HCT116 (cell line): Measurements from ENCODE around the gene CDON. TPM values are rescaled to one million over a fixed set of nuclear protein-coding genes. Genes with fewer than 3 reads are reported as not detected.

ENCODE experiments used
- ATAC-seq: fragments of 200-7000 bp; cut with Tn5 transposase; 2 replicates; pipeline ENCODE4 v1.9.1; 2020; ENCODE audit warnings: mild to moderate bottlenecking, moderate library complexity
- BruUV-seq: library from RNA; stranded (reverse); fragments of 400-500 nt; replicated peaks from 2 replicates; lab custom pipeline; 2021; lab: Mats Ljungman, UMichigan
- CTCF ChIA-PET: fragments of 300-600 bp; sonication (Branson Sonifier 250); formaldehyde crosslinking; loops from one replicate; lab custom pipeline; 2021; ENCODE audit warnings: antibody characterized with exemption; lab: Charles Lee
- POLR2A ChIA-PET: fragments of 300-600, 350-600 bp; sonication (Branson Sonifier 250); formaldehyde crosslinking; loops from one replicate; lab custom pipeline; 2021; ENCODE audit warnings: antibody characterized with exemption; lab: Charles Lee
- RAD21 ChIA-PET, 2 experiments: fragments of 300-600 bp; sonication (Branson Sonifier 250); formaldehyde crosslinking; loops; one replicate each; lab custom pipeline; 2023; ENCODE audit warnings: low total read pairs in 2 of 2; ENCODE audit not compliant: uncharacterized antibody in 2 of 2, unreplicated experiment in 2 of 2, low non-redundant PET in 1 of 2; lab: Charles Lee
- DNase-seq: peaks from one replicate; pipeline ENCODE4 v3.0.0-alpha.2; 2010; ENCODE audit warnings: low read depth, low spot score
- H2AFZ ChIP-seq: fragments of 200-600 bp; shearing (Covaris generic), sonication (generic); 2 replicates; pipeline ENCODE4 v1.6.1; 2017; ENCODE audit warnings: low read depth, mixed run types, mixed read lengths, antibody characterized with exemption, low read length; ENCODE audit not compliant: poor library complexity, severe bottlenecking
- H3K27ac ChIP-seq: 2 replicates; pipeline ENCODE4 v1.5.1; 2012; ENCODE audit warnings: low read depth, low read length
- H3K27me3 ChIP-seq: fragments of 200-600 bp; sonication (generic); 2 replicates; pipeline ENCODE4 v1.6.1; 2016; ENCODE audit warnings: mixed run types, low read length, mixed read lengths; ENCODE audit not compliant: insufficient read depth
- H3K36me3 ChIP-seq, 2 experiments: fragments of 200-500 bp in 1 of 2; fragments of 200-600 bp in 1 of 2; sonication (Bioruptor generic) in 1 of 2; sonication (generic) in 1 of 2; 2 replicates each; pipeline versions ENCODE4 v1.5.1 to v1.6.1; 2014 to 2016; ENCODE audit warnings: low read length in 2 of 2, inconsistent platforms in 1 of 2, mixed read lengths in 1 of 2, mixed run types in 1 of 2; ENCODE audit not compliant: insufficient read depth in 2 of 2, control insufficient read depth in 1 of 2
- H3K4me1 ChIP-seq, 2 experiments: fragments of 200-600 bp in 1 of 2; sonication (generic) in 1 of 2; 2 replicates each; pipeline versions ENCODE4 v1.5.1 to v1.6.1; 2012 to 2017; ENCODE audit warnings: low read length in 2 of 2, inconsistent platforms in 1 of 2, mild to moderate bottlenecking in 1 of 2, mixed read lengths in 1 of 2, mixed run types in 1 of 2, moderate library complexity in 1 of 2; ENCODE audit not compliant: insufficient read depth in 2 of 2, control insufficient read depth in 1 of 2
- H3K4me2 ChIP-seq: fragments of 200-600 bp; sonication (generic); 2 replicates; pipeline ENCODE4 v1.6.1; 2017; ENCODE audit warnings: mixed run types, low read length, mixed read lengths
- H3K4me3 ChIP-seq, 2 experiments: fragments of 200-600 bp in 1 of 2; sonication (generic) in 1 of 2; replicated peaks in 1 of 2; 2 replicates each; pipeline ENCODE4 v1.5.1; 2011 to 2016; ENCODE audit warnings: low read length in 2 of 2, control low read depth in 1 of 2, low read depth in 1 of 2, mild to moderate bottlenecking in 1 of 2, mixed read lengths in 1 of 2, mixed run types in 1 of 2
- H3K79me2 ChIP-seq: fragments of 200-600 bp; sonication (generic); 2 replicates; pipeline ENCODE4 v1.6.1; 2017; ENCODE audit warnings: mild to moderate bottlenecking, mixed run types, low read length, moderate library complexity, mixed read lengths; ENCODE audit not compliant: insufficient read depth
- H3K9ac ChIP-seq: fragments of 200-600 bp; sonication (generic); 2 replicates; pipeline ENCODE4 v1.6.1; 2016; ENCODE audit warnings: low read length, mixed read lengths
- H3K9me2 ChIP-seq: fragments of 200-600 bp; sonication (generic), shearing (Covaris generic); 2 replicates; pipeline ENCODE4 v1.6.1; 2017; ENCODE audit warnings: mixed run types, mild to moderate bottlenecking, moderate library complexity; ENCODE audit not compliant: insufficient read depth
- H3K9me3 ChIP-seq, 2 experiments: fragments of 200-500 bp in 1 of 2; fragments of 200-600 bp in 1 of 2; sonication (Bioruptor generic) in 1 of 2; sonication (generic) in 1 of 2; 2 replicates each; pipeline ENCODE4 v1.6.1; 2014 to 2017; ENCODE audit warnings: low read length in 2 of 2, mixed read lengths in 2 of 2, inconsistent platforms in 1 of 2, low read depth in 1 of 2, mild to moderate bottlenecking in 1 of 2, mixed run types in 1 of 2, moderate library complexity in 1 of 2; ENCODE audit not compliant: control insufficient read depth in 1 of 2, insufficient read depth in 1 of 2
- H4K20me1 ChIP-seq: fragments of 200-600 bp; sonication (generic), shearing (Covaris generic); 2 replicates; pipeline ENCODE4 v1.6.1; 2017; ENCODE audit warnings: mixed run types, mild to moderate bottlenecking, moderate library complexity; ENCODE audit not compliant: insufficient read depth
- CEBPB ChIP-seq: IDR thresholded peaks from 2 replicates; pipeline ENCODE4 v1.6.1; 2012; ENCODE audit warnings: low read depth
- EGR1 ChIP-seq: IDR thresholded peaks from 2 replicates; pipeline ENCODE4 v1.6.1; 2012; ENCODE audit warnings: low read depth
- ELF1 ChIP-seq: IDR thresholded peaks from 2 replicates; pipeline ENCODE4 v1.6.1; 2012; ENCODE audit warnings: low read depth, borderline replicate concordance
- EZH2 ChIP-seq: fragments of 200-600 bp; sonication (generic); IDR thresholded peaks from 2 replicates; pipeline ENCODE4 v1.6.1; 2017; ENCODE audit warnings: antibody characterized with exemption, mixed run types
- EZH2phosphoT487 ChIP-seq: fragments of 200-600 bp; IDR thresholded peaks from 2 replicates; pipeline ENCODE4 v1.6.1; 2018; ENCODE audit warnings: antibody characterized with exemption, borderline replicate concordance
- FOSL1 ChIP-seq: IDR thresholded peaks from 2 replicates; pipeline ENCODE4 v1.6.1; 2012; ENCODE audit warnings: low read depth
- JUND ChIP-seq: IDR thresholded peaks from 2 replicates; pipeline ENCODE4 v1.6.1; 2012
- RAD21 ChIP-seq: IDR thresholded peaks from 2 replicates; pipeline ENCODE4 v1.6.1; 2012; ENCODE audit warnings: low read depth, mild to moderate bottlenecking
- ZFX ChIP-seq: fragments of 450-650 bp; IDR thresholded peaks from 2 replicates; pipeline ENCODE4 v1.6.1; 2017
- ZNF274 ChIP-seq: fragments of 200-500 bp; sonication (Bioruptor generic); IDR thresholded peaks from 2 replicates; pipeline ENCODE4 v1.6.1; 2014; ENCODE audit warnings: mild to moderate bottlenecking, low read depth, low read length, inconsistent platforms
- intact Hi-C: fragments of 100-400 bp; cut with micrococcal nuclease; formaldehyde crosslinking; loops from 2 replicates; pipeline ENCODE4 v1.10.0; 2022
- total RNA-seq: library from RNA; stranded (reverse); gene quantifications from one replicate; pipeline ENCODE4 v1.2.1, GENCODE V29; 2021; ENCODE audit not compliant: unreplicated experiment
- TF ChIP-seq, protein P1 (sequence below): IDR thresholded peaks from 2 replicates; pipeline ENCODE4 v1.6.1; 2012; ENCODE audit warnings: low read depth
- TF ChIP-seq, protein P2 (sequence below): IDR thresholded peaks from 2 replicates; pipeline ENCODE4 v1.6.1; 2012
- TF ChIP-seq, protein P3 (sequence below): IDR thresholded peaks from 2 replicates; pipeline ENCODE4 v1.6.1; 2012
- TF ChIP-seq, protein P4 (sequence below): IDR thresholded peaks from 2 replicates; pipeline ENCODE4 v1.6.1; 2011; ENCODE audit warnings: mild to moderate bottlenecking, low read length, moderate library complexity; ENCODE audit not compliant: insufficient replicate concordance; ENCODE audit errors: extremely low read depth

Gene CDON
- total RNA-seq, 1 experiment from 2014 or later = 16.9 TPM

GRCh38 chr11:125982348-125982730 is 80.3 kb downstream of the CDON start:
- TF ChIP-seq, protein P1, sequence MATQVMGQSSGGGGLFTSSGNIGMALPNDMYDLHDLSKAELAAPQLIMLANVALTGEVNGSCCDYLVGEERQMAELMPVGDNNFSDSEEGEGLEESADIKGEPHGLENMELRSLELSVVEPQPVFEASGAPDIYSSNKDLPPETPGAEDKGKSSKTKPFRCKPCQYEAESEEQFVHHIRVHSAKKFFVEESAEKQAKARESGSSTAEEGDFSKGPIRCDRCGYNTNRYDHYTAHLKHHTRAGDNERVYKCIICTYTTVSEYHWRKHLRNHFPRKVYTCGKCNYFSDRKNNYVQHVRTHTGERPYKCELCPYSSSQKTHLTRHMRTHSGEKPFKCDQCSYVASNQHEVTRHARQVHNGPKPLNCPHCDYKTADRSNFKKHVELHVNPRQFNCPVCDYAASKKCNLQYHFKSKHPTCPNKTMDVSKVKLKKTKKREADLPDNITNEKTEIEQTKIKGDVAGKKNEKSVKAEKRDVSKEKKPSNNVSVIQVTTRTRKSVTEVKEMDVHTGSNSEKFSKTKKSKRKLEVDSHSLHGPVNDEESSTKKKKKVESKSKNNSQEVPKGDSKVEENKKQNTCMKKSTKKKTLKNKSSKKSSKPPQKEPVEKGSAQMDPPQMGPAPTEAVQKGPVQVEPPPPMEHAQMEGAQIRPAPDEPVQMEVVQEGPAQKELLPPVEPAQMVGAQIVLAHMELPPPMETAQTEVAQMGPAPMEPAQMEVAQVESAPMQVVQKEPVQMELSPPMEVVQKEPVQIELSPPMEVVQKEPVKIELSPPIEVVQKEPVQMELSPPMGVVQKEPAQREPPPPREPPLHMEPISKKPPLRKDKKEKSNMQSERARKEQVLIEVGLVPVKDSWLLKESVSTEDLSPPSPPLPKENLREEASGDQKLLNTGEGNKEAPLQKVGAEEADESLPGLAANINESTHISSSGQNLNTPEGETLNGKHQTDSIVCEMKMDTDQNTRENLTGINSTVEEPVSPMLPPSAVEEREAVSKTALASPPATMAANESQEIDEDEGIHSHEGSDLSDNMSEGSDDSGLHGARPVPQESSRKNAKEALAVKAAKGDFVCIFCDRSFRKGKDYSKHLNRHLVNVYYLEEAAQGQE = no peak
- TF ChIP-seq, protein P2, sequence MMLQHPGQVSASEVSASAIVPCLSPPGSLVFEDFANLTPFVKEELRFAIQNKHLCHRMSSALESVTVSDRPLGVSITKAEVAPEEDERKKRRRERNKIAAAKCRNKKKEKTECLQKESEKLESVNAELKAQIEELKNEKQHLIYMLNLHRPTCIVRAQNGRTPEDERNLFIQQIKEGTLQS = no peak
- TF ChIP-seq RAD21 (no peak), ELF1 (no peak), EZH2phosphoT487 (no peak), FOSL1 (no peak), EZH2 (no peak), JUND (no peak), CEBPB (no peak), EGR1 (no peak), ZFX (no peak), ZNF274 (no peak)
- TF ChIP-seq, protein P3, sequence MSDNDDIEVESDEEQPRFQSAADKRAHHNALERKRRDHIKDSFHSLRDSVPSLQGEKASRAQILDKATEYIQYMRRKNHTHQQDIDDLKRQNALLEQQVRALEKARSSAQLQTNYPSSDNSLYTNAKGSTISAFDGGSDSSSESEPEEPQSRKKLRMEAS = no peak
- TF ChIP-seq, protein P4, sequence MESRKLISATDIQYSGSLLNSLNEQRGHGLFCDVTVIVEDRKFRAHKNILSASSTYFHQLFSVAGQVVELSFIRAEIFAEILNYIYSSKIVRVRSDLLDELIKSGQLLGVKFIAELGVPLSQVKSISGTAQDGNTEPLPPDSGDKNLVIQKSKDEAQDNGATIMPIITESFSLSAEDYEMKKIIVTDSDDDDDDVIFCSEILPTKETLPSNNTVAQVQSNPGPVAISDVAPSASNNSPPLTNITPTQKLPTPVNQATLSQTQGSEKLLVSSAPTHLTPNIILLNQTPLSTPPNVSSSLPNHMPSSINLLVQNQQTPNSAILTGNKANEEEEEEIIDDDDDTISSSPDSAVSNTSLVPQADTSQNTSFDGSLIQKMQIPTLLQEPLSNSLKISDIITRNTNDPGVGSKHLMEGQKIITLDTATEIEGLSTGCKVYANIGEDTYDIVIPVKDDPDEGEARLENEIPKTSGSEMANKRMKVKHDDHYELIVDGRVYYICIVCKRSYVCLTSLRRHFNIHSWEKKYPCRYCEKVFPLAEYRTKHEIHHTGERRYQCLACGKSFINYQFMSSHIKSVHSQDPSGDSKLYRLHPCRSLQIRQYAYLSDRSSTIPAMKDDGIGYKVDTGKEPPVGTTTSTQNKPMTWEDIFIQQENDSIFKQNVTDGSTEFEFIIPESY = no peak
- H3K36me3 ChIP-seq = peaks cover 0 to 3% of the 10 kb centered on the region in 2 experiments; a peak in 1 of 4 replicates
- H2AFZ ChIP-seq = no peak overlapping the region
- ChIA-PET RAD21 (no interaction called here), CTCF (no interaction called here), POLR2A (no interaction called here)
- DNase-seq = no peak
- H4K20me1 ChIP-seq = no peaks in the 10 kb centered on the region
- no TSS peak for BruUV-seq
- ATAC-seq = no peak
- no peak overlapping the region for H3K4me3 ChIP-seq
- H3K9me3 ChIP-seq = no peaks in the 10 kb centered on the region
- H3K9ac ChIP-seq = no peak overlapping the region
- H3K4me1 ChIP-seq = 0 out of 4 replicates have a peak, but pooled peaks cover 3 to 6% of the 10 kb centered on the region in 2 experiments
- no peaks in the 10 kb centered on the region for H3K9me2 ChIP-seq
- H3K79me2 ChIP-seq = no peaks in the 10 kb centered on the region
- intact Hi-C loops = no loop called here
- no peaks in the 10 kb centered on the region for H3K27me3 ChIP-seq
- no peak overlapping the region for H3K4me2 ChIP-seq
- no peak overlapping the region for H3K27ac ChIP-seq
